Measurements from ENCODE around the gene RBM5.

DNA sequence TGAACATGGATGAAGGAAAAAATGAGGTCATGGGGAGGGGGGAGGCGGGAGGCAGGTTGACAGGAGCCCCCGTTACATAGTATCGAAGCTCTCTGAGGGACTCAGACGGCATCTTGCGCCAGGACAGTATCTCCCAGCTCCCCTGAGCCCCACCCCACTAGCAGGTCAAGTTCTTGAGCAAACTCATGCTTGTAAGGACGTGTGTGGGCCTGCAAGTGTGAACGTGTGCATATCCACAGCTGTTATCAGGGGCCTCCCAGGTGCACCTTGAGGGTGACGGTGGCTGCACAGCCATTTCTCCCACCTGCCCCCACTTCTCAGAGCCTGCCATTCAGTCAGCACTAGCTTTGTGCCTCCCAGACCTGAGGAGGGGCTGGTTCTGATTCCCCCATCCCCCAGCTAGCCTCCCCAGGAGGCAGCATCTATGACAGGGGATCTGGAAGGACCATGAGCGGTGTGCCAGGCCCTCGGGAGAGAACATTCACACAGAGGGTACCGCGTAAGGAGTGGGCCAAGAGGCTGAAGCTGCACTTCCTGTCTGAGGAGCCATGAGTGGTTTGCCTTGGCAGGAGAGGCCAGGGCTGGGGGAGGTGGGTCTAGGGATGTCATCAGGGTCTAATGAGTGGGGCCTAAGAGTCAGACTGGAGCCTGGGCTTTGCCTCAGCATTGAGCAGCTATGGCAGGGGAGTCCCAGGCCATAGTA, 69.3 kb downstream of the RBM5 start:
- TF ChIP-seq, protein P1, sequence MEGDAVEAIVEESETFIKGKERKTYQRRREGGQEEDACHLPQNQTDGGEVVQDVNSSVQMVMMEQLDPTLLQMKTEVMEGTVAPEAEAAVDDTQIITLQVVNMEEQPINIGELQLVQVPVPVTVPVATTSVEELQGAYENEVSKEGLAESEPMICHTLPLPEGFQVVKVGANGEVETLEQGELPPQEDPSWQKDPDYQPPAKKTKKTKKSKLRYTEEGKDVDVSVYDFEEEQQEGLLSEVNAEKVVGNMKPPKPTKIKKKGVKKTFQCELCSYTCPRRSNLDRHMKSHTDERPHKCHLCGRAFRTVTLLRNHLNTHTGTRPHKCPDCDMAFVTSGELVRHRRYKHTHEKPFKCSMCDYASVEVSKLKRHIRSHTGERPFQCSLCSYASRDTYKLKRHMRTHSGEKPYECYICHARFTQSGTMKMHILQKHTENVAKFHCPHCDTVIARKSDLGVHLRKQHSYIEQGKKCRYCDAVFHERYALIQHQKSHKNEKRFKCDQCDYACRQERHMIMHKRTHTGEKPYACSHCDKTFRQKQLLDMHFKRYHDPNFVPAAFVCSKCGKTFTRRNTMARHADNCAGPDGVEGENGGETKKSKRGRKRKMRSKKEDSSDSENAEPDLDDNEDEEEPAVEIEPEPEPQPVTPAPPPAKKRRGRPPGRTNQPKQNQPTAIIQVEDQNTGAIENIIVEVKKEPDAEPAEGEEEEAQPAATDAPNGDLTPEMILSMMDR (IDR thresholded peaks at IDR 0.05 in 2 of 3, conservative IDR thresholded peaks at IDR 0.05 in 1 of 3; ENCODE audit: borderline replicate concordance in 1 of 3, insufficient read depth in 1 of 3, low read depth in 2 of 3, low read length in 2 of 3) = no peak
- TF ChIP-seq, protein P2, sequence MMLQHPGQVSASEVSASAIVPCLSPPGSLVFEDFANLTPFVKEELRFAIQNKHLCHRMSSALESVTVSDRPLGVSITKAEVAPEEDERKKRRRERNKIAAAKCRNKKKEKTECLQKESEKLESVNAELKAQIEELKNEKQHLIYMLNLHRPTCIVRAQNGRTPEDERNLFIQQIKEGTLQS (IDR thresholded peaks at IDR 0.05) = no peak
